Measurements from ENCODE around the gene PDE6D.
"Not testable (repeated sequence)": the region's sequence is repeated elsewhere in the genome, so short reads cannot be mapped to it uniquely, and the experiment has no call there.

PDE6D gene

DNA sequence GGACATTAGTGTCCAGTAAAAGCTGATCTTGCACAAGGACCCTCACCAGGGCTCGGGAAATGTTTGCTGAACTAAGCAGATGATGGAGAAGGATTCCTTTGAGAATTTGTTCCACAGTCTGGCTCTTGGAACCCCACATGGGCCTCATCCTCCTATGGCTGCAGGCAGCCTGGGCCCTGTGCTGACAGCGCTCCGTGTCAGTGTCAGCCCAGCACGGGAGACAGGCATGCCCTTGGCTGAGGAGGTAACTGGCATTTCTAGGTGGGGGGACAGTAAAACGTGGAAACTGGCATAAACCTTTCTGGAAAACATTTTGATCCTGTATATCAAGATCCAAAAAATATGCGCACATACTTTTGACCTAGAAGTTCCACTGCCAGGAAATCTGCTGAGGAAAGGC, 62.3 kb downstream of the PDE6D start:
- DNase-seq: no peak

GRCh38 chr2:231717281-231718171, 63.6 kb downstream of the PDE6D start:
- DNase-seq: peak; percentile 73

DNA sequence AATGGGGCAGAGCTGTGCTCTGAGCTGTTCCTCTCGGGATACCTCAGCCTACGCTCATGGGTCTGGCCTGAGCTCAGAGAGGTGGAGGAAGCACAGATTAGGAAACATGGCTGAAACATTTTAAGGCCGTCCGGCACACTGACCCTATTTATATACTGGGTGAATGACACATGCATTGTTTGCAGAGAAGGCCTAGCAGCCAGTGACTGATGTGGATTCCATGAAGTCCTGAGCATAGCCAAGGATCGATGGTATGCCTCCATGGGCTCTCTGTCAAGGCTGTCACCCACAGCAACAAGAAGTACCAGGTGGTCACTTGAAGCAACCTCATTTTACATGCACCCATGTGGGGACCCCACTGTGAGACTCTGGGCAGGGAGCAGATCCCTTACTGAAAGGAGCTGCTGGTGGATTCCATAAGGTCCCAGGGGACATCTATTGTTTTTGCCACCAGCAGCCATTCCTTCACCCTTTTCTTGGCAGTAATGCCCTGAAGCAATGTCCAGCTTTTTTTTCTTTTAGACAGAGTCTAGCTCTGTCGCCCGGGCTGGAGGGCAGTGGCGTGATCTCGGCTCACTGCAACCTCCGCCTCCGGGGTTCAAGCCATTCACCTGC, 64.3 kb downstream of the PDE6D start:
- DNase-seq: no peak

DNA sequence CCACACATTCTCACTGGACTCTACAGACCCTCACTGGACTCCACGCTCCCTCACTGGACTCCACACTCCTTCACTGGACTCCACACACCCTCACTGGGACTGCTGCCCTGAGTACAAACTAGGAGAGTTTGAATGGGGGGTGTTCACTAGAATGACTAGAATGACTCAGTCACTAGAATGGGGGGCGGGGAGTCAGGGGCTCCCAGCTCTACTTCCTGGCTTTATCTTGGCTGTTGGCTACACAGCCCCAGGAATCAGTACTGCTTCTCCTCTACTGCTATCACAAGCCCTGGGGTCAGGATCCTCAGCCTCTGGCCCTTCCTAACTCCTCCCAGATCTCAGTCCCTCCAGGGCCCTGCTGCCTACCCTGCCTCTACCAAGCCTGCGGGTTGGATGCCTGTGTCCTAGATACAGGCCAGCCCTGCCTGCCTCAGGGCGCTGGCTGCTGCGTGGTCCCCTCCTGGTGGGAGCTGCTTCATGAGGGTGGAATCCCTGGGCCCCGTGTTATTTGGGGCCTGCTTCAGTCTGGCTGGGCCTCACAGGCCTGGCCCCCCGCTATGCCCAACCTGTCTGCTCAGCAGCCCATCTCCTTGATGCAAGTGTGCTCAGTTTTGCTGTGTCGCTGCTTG, 65.0 kb downstream of the PDE6D start:
- DNase-seq: no peak

DNA sequence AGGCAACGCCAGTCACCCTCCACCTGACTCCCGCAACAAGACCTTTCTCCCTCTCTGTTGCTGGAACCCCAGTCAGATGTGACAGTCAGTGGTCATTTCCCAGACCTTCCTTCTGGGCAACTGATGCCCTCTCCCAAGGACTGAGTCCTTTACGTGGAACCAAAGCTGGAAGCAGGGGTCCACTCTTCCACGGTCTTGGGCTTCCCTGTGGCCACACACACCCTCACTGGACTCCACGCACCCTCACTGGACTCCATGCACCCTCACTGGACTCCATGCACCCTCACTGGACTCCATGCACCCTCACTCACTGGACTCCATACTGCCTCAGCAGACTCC, 65.6 kb downstream of the PDE6D start:
- DNase-seq: no peak

GRCh38 chr2:231714639-231715498, 66.2 kb downstream of the PDE6D start:
- peak; percentile 97 for DNase-seq

DNA sequence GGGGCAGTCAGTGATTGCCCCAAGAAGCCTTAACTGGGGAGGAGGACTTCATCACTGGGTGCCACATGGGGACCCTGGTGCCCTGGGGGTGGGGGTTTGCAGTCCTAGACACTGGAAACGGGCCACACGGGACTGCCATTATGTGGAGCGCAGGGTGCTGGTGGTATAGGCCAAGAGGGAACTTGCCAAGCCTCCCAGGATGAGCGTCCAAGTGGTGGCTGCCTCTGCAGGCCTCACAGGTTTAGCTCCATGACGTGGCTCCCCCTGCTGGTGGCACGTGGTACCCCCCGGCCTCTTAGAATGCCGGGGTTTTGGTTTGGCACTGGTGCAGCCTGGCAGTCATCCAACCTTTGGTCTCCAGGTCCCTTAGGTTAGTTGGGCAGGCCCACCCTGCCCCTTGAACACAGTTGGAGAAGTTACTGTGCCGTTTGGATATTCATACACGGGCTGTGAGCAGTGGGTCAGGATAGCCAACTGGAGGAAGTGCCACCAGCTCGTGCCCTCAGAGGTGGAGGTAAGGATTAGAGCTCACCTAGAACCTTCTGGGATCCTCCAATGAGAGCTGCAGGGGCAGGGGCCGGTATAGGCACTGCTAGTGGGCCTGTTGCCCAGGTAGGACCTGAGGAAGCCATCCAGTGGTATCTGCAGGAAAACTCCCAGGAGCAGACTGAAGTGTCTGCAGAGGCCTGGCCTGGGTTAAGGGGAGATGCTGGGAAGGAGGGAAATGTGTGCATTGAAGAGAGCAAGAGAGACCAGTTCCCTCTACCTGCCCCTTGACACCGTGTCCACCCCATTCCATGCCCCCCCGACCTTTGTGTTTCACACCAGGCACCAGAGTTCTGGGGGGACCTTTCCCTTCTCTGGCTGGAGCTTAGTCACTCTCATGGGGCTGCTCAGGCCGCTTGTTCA, 67.1 kb downstream of the PDE6D start:
- peak; percentile 96 for DNase-seq

DNA sequence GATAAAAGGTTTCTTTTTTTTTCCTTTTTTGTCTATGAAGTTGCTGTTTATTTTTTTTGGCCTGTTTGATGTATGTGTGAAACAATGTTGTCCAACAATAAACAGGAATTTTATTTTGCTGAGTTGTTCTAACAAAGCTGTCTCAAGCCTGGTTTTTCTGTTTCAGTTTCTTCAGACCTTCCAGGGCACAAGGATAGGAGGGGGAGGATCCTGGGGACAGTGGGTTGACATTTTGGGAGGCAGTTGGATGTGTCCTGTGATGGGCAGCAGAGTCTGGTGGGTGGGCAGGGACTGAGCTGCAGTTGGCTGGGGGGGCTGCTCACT, 67.7 kb downstream of the PDE6D start:
- DNase-seq: not testable (repeated sequence)

- peak; percentile 52 for DNase-seq
Observed at GRCh38 chr2:231712451-231713021, 68.5 kb downstream of the PDE6D start.

DNA sequence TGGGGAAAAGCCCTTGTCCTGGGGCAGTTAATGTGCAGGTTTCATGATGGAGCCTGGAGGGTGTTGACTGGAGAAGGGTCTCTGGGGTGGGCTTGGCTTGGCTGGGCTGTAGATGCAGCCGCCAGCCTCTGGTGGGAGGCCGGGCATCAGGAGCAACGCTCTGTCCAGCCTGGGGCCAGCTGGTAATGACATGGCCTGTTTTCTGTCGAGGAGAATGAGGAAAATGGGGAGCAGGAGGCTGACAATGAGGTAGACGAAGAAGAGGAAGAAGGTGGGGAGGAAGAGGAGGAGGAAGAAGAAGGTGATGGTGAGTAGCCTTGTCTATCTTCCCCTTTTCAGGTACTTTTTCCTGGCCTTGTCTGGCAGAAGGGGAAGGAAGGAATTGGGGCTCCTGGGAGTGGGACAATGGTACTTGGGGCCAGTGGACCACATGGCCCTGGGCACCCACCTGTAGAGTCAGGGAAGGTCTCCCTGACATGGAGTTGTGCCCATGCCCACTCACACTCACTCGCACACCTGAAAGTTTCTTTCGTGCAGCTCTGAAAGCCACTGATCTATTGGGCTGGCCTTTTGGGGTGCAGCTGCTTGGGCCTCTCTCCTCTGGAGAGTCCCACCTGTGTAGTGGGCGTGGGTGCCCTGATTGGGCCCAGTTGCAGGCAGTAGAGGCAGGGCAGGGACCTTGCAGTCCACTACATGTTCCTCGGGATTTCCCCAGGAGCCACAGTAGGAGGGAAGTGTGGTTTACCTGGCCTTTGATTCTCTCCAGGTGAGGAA, 69.2 kb downstream of the PDE6D start:
- DNase-seq: no peak

- peak; percentile 42 for DNase-seq
Observed at GRCh38 chr2:231710799-231711676, 70.0 kb downstream of the PDE6D start.

DNA sequence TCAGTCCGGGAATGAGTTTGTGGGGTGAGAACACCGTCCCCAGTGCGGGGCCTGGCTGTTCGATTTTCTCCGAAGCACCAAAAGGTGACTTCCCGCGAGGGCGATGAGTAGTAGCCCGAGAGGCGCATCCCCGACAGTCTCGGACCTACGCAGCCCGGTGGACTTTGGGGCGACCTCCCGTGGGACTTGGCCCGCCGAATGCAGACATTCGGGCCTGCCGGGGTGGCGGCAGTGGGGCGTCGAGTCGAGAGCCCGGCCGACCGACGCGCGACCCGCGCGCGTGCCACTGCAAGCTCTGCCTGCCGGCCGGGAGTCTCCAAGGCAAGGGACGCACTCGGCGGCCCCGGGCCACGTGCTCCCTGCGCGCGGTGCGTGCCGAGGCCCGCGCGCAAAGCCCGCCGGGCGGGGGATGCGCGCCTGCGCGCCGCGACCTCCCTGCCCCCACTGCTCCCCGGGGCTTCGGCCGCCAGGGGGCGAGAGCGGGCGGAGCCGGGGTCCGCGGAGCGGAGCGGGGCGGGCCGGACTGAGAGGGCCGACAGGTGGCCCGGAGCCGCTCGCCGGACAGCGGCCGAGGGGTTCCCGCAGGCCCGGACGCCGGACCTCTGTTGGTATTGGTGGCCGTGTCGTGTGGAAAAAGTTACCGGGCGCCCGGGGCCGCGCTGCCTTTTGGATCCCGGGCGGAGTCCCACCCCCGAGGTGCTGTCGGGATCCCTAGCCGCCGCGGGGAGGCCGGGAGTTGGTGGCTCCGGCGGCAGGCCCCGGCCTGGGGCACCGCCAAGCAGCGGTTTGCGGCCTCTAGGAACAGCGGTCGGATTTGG, 70.9 kb downstream of the PDE6D start:
- DNase-seq: peak; percentile 82

- DNase-seq: peak; percentile 71
Observed at GRCh38 chr2:231709636-231709980, 71.5 kb downstream of the PDE6D start.

- DNase-seq: peak; percentile 62
Observed at GRCh38 chr2:231708773-231709635, 72.1 kb downstream of the PDE6D start.

DNA sequence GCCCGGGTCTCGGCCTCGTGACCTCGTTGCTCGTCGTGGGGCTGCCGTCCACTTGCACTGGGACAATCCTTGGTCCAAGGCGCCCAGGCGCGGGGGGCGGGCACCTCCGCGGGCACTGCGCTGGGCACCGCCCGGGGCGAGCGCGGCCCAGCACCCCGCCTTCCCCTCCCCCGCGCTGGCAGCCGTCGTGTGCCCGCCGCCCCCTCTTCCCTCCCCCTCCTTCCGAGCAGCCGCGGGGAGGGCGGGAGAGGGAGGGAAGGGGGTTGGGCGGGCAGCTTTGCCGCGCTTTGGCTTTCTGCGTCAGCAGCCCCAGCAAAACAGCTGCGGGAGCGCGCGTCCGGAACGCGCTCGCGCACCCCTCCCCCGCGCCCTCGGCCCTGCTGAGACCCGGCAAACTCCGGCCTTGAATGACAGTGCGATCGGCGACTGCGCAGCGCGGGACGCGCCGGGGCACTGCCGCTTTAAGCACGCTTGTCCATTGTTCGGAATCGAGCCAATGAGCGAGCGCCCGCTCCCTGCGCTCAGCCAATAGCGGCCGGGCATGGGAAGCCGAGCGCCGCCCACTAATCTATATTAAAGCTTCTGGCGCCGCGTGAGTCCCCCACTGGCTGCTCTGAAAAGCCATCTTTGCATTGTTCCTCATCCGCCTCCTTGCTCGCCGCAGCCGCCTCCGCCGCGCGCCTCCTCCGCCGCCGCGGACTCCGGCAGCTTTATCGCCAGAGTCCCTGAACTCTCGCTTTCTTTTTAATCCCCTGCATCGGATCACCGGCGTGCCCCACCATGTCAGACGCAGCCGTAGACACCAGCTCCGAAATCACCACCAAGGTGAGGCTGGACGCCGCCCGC, 72.9 kb downstream of the PDE6D start, which contains the start of gene PTMA:
TSS of gene PTMA (plus strand) at position 599 of the 846 bp plus-strand sequence. CDS start at position 781, 182 bp downstream.
- DNase-seq: peak; percentile 100

- DNase-seq: peak; percentile 83
Observed at GRCh38 chr2:231707625-231707926, 73.5 kb downstream of the PDE6D start.

Measured in NCI-H82 (cell line).